GM23338 (cell line): ENCODE measurements around the gene C11orf65. TPM values are rescaled to one million over a fixed set of nuclear protein-coding genes. Genes with fewer than 3 reads are reported as not detected.
A peak's percentile ranks its signal among the peaks of the same experiment; 100 is the strongest.

Source experiments
- ATAC-seq: fragments of 200-7000 bp; cut with Tn5 transposase; 3 replicates; pipeline ENCODE4 v1.9.1; 2020
- DNase-seq: peaks from one replicate; pipeline ENCODE4 v3.0.0-alpha.2; 2015; ENCODE audit warnings: low spot score
- H2AFZ ChIP-seq: fragments of 200-600 bp; sonication (generic); 2 replicates; pipeline ENCODE4 v1.8.0; 2016; ENCODE audit warnings: antibody characterized with exemption, mild to moderate bottlenecking, moderate library complexity
- H3F3A ChIP-seq: fragments of 200-600 bp; sonication (generic); replicated peaks from 2 replicates; pipeline ENCODE4 v1.8.0; 2017; ENCODE audit warnings: antibody characterized with exemption, mixed run types, low read depth
- H3K27ac ChIP-seq: fragments of 200-600 bp; sonication (generic); 2 replicates; pipeline ENCODE4 v1.6.1; 2016; ENCODE audit warnings: low read depth
- H3K27me3 ChIP-seq: fragments of 200-600 bp; sonication (generic); 2 replicates; pipeline ENCODE4 v1.8.0; 2016; ENCODE audit warnings: mild to moderate bottlenecking, mixed run types, moderate library complexity; ENCODE audit not compliant: insufficient read depth
- H3K36me3 ChIP-seq: fragments of 200-600 bp; sonication (generic); 2 replicates; pipeline ENCODE4 v1.8.0; 2016; ENCODE audit warnings: mild to moderate bottlenecking; ENCODE audit not compliant: insufficient read depth
- H3K4me1 ChIP-seq: fragments of 200-600 bp; sonication (generic); 2 replicates; pipeline ENCODE4 v1.8.0; 2016; ENCODE audit warnings: mild to moderate bottlenecking, moderate library complexity; ENCODE audit not compliant: insufficient read depth
- H3K4me2 ChIP-seq: fragments of 200-600 bp; sonication (generic); 2 replicates; pipeline ENCODE4 v1.7.1; 2017; ENCODE audit warnings: mixed run types
- H3K4me3 ChIP-seq: fragments of 200-600 bp; sonication (generic); 2 replicates; pipeline ENCODE4 v1.6.1; 2016; ENCODE audit warnings: mixed run types
- H3K79me2 ChIP-seq: fragments of 200-600 bp; sonication (generic); replicated peaks from 2 replicates; pipeline ENCODE4 v1.8.0; 2017; ENCODE audit warnings: mild to moderate bottlenecking; ENCODE audit not compliant: insufficient read depth
- H3K9me2 ChIP-seq: fragments of 200-600 bp; sonication (generic); 2 replicates; pipeline ENCODE4 v1.8.0; 2017; ENCODE audit not compliant: insufficient read depth
- H4K20me1 ChIP-seq: fragments of 200-600 bp; sonication (generic); replicated peaks from 2 replicates; pipeline ENCODE4 v1.8.0; 2017; ENCODE audit warnings: mild to moderate bottlenecking; ENCODE audit not compliant: insufficient read depth
- H3K27ac Mint-ChIP-seq: 2 replicates; pipeline ENCODE4 v1.8.0; 2020; ENCODE audit warnings: inconsistent platforms, mild to moderate bottlenecking, moderate library complexity, mixed read lengths
- H3K27me3 Mint-ChIP-seq: 3 replicates; pipeline ENCODE4 v1.8.0; 2022; ENCODE audit warnings: low read depth, mild to moderate bottlenecking, moderate library complexity, mixed read lengths, inconsistent platforms; ENCODE audit not compliant: insufficient read depth, poor library complexity
- H3K36me3 Mint-ChIP-seq: 3 replicates; pipeline ENCODE4 v1.8.0; 2021; ENCODE audit warnings: low read depth, mild to moderate bottlenecking, inconsistent platforms, moderate library complexity, mixed read lengths
- H3K4me1 Mint-ChIP-seq: 3 replicates; pipeline ENCODE4 v1.8.0; 2020; ENCODE audit warnings: mild to moderate bottlenecking, inconsistent platforms, mixed read lengths
- H3K4me3 Mint-ChIP-seq: 3 replicates; pipeline ENCODE4 v1.8.0; 2021; ENCODE audit warnings: moderate library complexity, mild to moderate bottlenecking, inconsistent platforms, mixed read lengths
- H3K9me3 Mint-ChIP-seq: 3 replicates; pipeline ENCODE4 v1.8.0; 2020; ENCODE audit warnings: moderate library complexity, mild to moderate bottlenecking, inconsistent platforms, mixed read lengths
- CREB1 ChIP-seq: fragments of 250-450 bp; sonication (Bioruptor Pico); IDR thresholded peaks from 2 replicates; pipeline ENCODE4 v1.5.0; 2020; ENCODE audit warnings: low read depth, mild to moderate bottlenecking, moderate library complexity
- CTCF ChIP-seq, 2 experiments: fragments of 200-600 bp in 1 of 2; sonication (generic) in 1 of 2; conservative IDR thresholded peaks; 2 replicates each; pipeline versions ENCODE4 v1.5.1 to v1.6.1; 2016 to 2017; ENCODE audit warnings: antibody characterized with exemption in 2 of 2, low read depth in 2 of 2, mild to moderate bottlenecking in 2 of 2, moderate library complexity in 1 of 2
- EZH2 ChIP-seq: fragments of 200-600 bp; sonication (generic); IDR thresholded peaks from one replicate; pipeline ENCODE4 v1.8.0; 2017; ENCODE audit warnings: antibody characterized with exemption, mild to moderate bottlenecking, low read depth; ENCODE audit not compliant: unreplicated experiment
- EZH2phosphoT487 ChIP-seq: fragments of 200-600 bp; sonication (generic); IDR thresholded peaks from one replicate; pipeline ENCODE4 v1.8.1; 2018; ENCODE audit warnings: antibody characterized with exemption; ENCODE audit not compliant: unreplicated experiment
- JUNB ChIP-seq: IDR thresholded peaks from one replicate; pipeline ENCODE4 v1.6.1; 2016; ENCODE audit warnings: antibody characterized with exemption; ENCODE audit not compliant: unreplicated experiment
- NANOG ChIP-seq: IDR thresholded peaks from 2 replicates; pipeline ENCODE4 v1.6.1; 2016; ENCODE audit warnings: antibody characterized with exemption, borderline replicate concordance
- POLR2AphosphoS5 ChIP-seq: IDR thresholded peaks from 2 replicates; pipeline ENCODE4 v1.6.1; 2016; ENCODE audit warnings: antibody characterized with exemption, low read depth
- STAT1 ChIP-seq: IDR thresholded peaks from one replicate; pipeline ENCODE4 v1.6.1; 2016; ENCODE audit warnings: antibody characterized with exemption; ENCODE audit not compliant: unreplicated experiment
- ZNF114 ChIP-seq: fragments of 250-450 bp; sonication (Bioruptor Pico); IDR thresholded peaks from 2 replicates; pipeline ENCODE4 v1.5.0; 2020; ENCODE audit warnings: mild to moderate bottlenecking, moderate library complexity
- ZNF331 ChIP-seq: fragments of 250-450 bp; sonication (Bioruptor Pico); IDR thresholded peaks from 2 replicates; pipeline ENCODE4 v1.5.0; 2020; ENCODE audit warnings: low read depth, mild to moderate bottlenecking, moderate library complexity
- polyA plus RNA-seq: library from polyadenylated mRNA; unstranded; fragments of >200 nt; fragmentation: Nextera tagmentation; extraction: Ambion mirVana; gene quantifications from 2 replicates; pipeline ENCODE4 v1.2.1, GENCODE V29; 2016
- total RNA-seq: library from RNA; depleted of rRNA; stranded (reverse); fragments of >200 nt; shearing (Covaris generic); gene quantifications from 2 replicates; pipeline ENCODE4 v1.2.3, GENCODE V29; 2014
- TF ChIP-seq, protein P1 (sequence below): IDR thresholded peaks from one replicate; pipeline ENCODE4 v1.6.1; 2018; ENCODE audit warnings: antibody characterized with exemption; ENCODE audit not compliant: unreplicated experiment
- TF ChIP-seq, protein P2 (sequence below): IDR thresholded peaks from 2 replicates; pipeline ENCODE4 v1.6.1; 2016; ENCODE audit warnings: antibody characterized with exemption
- TF ChIP-seq, protein P3 (sequence below): fragments of 250-450 bp; sonication (Bioruptor Pico); IDR thresholded peaks from 2 replicates; pipeline ENCODE4 v1.5.0; 2020; ENCODE audit warnings: mild to moderate bottlenecking, moderate library complexity

Gene C11orf65
- total and polyA plus RNA-seq, 2 experiments from 2014 or later, result 0.21 to 1.7 TPM

DNA sequence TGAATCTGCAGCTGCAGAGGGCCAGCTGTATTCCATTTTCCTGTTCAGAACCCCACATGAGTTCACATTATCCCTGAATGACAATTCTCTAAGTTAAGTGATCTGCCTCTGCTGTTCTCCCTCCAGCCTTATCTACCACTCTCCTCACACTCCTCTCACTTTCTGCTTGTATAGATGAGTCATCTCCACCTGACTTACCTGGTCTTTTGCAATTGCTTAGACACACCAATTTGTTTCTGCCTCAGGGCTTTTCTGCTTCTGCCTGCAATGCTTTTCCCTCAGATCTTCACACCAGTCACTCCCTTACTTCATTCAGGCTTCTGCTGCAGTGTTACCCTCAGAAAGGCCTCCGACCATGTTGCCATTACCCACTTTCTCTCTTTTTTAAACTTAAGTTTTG, 126.4 kb downstream of the C11orf65 start:
- peaks cover 21% of the 10 kb centered on the region for H3K4me1 ChIP-seq
- H3K4me3 Mint-ChIP-seq, result no peak overlapping the region
- H3K4me2 ChIP-seq, result no peak overlapping the region
- ATAC-seq, result peak; percentile 90
- no peaks in the 10 kb centered on the region for H4K20me1 ChIP-seq
- H3K9me3 Mint-ChIP-seq, result no peaks in the 10 kb centered on the region
- peak overlapping the region; percentile 61 for H3K27ac Mint-ChIP-seq
- peaks cover 9% of the 10 kb centered on the region for H3K36me3 ChIP-seq
- H3K36me3 Mint-ChIP-seq, result peaks cover 1% of the 10 kb centered on the region; the same call in 2 of the 3 replicates
- H3K27me3 ChIP-seq, result no peaks in the 10 kb centered on the region
- H3K27ac ChIP-seq, result no peak overlapping the region
- TF ChIP-seq EZH2phosphoT487 (no peak), EZH2 (no peak), JUNB (no peak), ZNF331 (CRISPR knock-in tag) (no peak), CREB1 (no peak), NANOG (no peak), POLR2AphosphoS5 (no peak), ZNF114 (CRISPR knock-in tag) (no peak), CTCF (conservative IDR thresholded peaks at IDR 0.05; ENCODE audit: low read depth in 2 of 2) (no peak), STAT1 (no peak)
- TF ChIP-seq, protein P1, sequence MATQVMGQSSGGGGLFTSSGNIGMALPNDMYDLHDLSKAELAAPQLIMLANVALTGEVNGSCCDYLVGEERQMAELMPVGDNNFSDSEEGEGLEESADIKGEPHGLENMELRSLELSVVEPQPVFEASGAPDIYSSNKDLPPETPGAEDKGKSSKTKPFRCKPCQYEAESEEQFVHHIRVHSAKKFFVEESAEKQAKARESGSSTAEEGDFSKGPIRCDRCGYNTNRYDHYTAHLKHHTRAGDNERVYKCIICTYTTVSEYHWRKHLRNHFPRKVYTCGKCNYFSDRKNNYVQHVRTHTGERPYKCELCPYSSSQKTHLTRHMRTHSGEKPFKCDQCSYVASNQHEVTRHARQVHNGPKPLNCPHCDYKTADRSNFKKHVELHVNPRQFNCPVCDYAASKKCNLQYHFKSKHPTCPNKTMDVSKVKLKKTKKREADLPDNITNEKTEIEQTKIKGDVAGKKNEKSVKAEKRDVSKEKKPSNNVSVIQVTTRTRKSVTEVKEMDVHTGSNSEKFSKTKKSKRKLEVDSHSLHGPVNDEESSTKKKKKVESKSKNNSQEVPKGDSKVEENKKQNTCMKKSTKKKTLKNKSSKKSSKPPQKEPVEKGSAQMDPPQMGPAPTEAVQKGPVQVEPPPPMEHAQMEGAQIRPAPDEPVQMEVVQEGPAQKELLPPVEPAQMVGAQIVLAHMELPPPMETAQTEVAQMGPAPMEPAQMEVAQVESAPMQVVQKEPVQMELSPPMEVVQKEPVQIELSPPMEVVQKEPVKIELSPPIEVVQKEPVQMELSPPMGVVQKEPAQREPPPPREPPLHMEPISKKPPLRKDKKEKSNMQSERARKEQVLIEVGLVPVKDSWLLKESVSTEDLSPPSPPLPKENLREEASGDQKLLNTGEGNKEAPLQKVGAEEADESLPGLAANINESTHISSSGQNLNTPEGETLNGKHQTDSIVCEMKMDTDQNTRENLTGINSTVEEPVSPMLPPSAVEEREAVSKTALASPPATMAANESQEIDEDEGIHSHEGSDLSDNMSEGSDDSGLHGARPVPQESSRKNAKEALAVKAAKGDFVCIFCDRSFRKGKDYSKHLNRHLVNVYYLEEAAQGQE, result no peak
- TF ChIP-seq, protein P2, sequence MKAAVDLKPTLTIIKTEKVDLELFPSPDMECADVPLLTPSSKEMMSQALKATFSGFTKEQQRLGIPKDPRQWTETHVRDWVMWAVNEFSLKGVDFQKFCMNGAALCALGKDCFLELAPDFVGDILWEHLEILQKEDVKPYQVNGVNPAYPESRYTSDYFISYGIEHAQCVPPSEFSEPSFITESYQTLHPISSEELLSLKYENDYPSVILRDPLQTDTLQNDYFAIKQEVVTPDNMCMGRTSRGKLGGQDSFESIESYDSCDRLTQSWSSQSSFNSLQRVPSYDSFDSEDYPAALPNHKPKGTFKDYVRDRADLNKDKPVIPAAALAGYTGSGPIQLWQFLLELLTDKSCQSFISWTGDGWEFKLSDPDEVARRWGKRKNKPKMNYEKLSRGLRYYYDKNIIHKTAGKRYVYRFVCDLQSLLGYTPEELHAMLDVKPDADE, result no peak
- TF ChIP-seq, protein P3, sequence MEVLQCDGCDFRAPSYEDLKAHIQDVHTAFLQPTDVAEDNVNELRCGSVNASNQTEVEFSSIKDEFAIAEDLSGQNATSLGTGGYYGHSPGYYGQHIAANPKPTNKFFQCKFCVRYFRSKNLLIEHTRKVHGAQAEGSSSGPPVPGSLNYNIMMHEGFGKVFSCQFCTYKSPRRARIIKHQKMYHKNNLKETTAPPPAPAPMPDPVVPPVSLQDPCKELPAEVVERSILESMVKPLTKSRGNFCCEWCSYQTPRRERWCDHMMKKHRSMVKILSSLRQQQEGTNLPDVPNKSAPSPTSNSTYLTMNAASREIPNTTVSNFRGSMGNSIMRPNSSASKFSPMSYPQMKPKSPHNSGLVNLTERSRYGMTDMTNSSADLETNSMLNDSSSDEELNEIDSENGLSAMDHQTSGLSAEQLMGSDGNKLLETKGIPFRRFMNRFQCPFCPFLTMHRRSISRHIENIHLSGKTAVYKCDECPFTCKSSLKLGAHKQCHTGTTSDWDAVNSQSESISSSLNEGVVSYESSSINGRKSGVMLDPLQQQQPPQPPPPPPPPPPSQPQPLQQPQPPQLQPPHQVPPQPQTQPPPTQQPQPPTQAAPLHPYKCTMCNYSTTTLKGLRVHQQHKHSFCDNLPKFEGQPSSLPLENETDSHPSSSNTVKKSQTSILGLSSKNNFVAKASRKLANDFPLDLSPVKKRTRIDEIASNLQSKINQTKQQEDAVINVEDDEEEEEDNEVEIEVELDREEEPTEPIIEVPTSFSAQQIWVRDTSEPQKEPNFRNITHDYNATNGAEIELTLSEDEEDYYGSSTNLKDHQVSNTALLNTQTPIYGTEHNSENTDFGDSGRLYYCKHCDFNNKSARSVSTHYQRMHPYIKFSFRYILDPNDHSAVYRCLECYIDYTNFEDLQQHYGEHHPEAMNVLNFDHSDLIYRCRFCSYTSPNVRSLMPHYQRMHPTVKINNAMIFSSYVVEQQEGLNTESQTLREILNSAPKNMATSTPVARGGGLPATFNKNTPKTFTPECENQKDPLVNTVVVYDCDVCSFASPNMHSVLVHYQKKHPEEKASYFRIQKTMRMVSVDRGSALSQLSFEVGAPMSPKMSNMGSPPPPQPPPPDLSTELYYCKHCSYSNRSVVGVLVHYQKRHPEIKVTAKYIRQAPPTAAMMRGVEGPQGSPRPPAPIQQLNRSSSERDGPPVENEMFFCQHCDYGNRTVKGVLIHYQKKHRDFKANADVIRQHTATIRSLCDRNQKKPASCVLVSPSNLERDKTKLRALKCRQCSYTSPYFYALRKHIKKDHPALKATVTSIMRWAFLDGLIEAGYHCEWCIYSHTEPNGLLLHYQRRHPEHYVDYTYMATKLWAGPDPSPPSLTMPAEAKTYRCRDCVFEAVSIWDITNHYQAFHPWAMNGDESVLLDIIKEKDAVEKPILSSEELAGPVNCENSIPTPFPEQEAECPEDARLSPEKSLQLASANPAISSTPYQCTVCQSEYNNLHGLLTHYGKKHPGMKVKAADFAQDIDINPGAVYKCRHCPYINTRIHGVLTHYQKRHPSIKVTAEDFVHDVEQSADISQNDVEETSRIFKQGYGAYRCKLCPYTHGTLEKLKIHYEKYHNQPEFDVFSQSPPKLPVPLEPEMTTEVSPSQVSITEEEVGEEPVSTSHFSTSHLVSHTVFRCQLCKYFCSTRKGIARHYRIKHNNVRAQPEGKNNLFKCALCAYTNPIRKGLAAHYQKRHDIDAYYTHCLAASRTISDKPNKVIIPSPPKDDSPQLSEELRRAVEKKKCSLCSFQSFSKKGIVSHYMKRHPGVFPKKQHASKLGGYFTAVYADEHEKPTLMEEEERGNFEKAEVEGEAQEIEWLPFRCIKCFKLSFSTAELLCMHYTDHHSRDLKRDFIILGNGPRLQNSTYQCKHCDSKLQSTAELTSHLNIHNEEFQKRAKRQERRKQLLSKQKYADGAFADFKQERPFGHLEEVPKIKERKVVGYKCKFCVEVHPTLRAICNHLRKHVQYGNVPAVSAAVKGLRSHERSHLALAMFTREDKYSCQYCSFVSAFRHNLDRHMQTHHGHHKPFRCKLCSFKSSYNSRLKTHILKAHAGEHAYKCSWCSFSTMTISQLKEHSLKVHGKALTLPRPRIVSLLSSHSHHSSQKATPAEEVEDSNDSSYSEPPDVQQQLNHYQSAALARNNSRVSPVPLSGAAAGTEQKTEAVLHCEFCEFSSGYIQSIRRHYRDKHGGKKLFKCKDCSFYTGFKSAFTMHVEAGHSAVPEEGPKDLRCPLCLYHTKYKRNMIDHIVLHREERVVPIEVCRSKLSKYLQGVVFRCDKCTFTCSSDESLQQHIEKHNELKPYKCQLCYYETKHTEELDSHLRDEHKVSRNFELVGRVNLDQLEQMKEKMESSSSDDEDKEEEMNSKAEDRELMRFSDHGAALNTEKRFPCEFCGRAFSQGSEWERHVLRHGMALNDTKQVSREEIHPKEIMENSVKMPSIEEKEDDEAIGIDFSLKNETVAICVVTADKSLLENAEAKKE (CRISPR knock-in tag), result no peak
- no peaks in the 10 kb centered on the region for H3K27me3 Mint-ChIP-seq
- no peaks in the 10 kb centered on the region for H3K79me2 ChIP-seq
- H3K9me2 ChIP-seq, result no peaks in the 10 kb centered on the region
- peaks cover 20% of the 10 kb centered on the region for H3K4me1 Mint-ChIP-seq
- DNase-seq, result peak; percentile 37
- H2AFZ ChIP-seq, result no peak overlapping the region
- no peaks in the 10 kb centered on the region for H3F3A ChIP-seq
- H3K4me3 ChIP-seq, result no peak overlapping the region
